ENCODE results near the gene ATP2C2. TPM values are rescaled to one million over a fixed set of nuclear protein-coding genes. Genes with fewer than 3 reads are reported as not detected.

Gene ATP2C2
- total RNA-seq, 1 donor from 2014 or later: not detected

GRCh38 chr16:84499638-84500037 is 131.3 kb downstream of the ATP2C2 start:
- TF ChIP-seq CTCF (IDR thresholded peaks at IDR 0.05): no peak
- H3K4me3 Mint-ChIP-seq: no peak overlapping the region
- peaks cover 37% of the 10 kb centered on the region for H3K36me3 Mint-ChIP-seq (ENCODE audit: low read depth)
- CTCF ChIA-PET: no interaction called here
- peaks cover under 1% of the 10 kb centered on the region for H3K9me3 Mint-ChIP-seq
- H3K4me1 Mint-ChIP-seq: peaks cover 15% of the 10 kb centered on the region
- DNase-seq (no peak), ATAC-seq (ENCODE audit: low read depth) (no peak)
- H3K27me3 Mint-ChIP-seq: no peaks in the 10 kb centered on the region
- POLR2A ChIA-PET: no interaction called here
- intact Hi-C loops (cut with micrococcal nuclease): loop anchor here (5.0 kb wide), 3 partner anchors 352 to 528 kb away; partner anchors contain the start of genes DNAAF1, HSDL1 and KIAA0513
- no peak overlapping the region for H3K27ac Mint-ChIP-seq

GRCh38 chr16:84500531-84500930 is 132.2 kb downstream of the ATP2C2 start:
- intact Hi-C loops (cut with micrococcal nuclease): loop anchor here (5.0 kb wide), 3 partner anchors 353 to 527 kb away; partner anchors contain the start of genes DNAAF1, HSDL1 and KIAA0513
- no peak for DNase-seq
- no peak overlapping the region for H3K4me3 Mint-ChIP-seq
- no peak for TF ChIP-seq CTCF (IDR thresholded peaks at IDR 0.05)
- peaks cover 24% of the 10 kb centered on the region for H3K4me1 Mint-ChIP-seq
- no peaks in the 10 kb centered on the region for H3K27me3 Mint-ChIP-seq
- ATAC-seq (ENCODE audit: low read depth): no peak
- CTCF ChIA-PET: no interaction called here
- POLR2A ChIA-PET: no interaction called here
- no peaks in the 10 kb centered on the region for H3K9me3 Mint-ChIP-seq
- no peak overlapping the region for H3K27ac Mint-ChIP-seq
- peaks cover 29% of the 10 kb centered on the region for H3K36me3 Mint-ChIP-seq (ENCODE audit: low read depth)

GRCh38 chr16:84501077-84501735 is 132.9 kb downstream of the ATP2C2 start:
- ATAC-seq (ENCODE audit: low read depth) (no peak), DNase-seq (no peak)
- Mint-ChIP-seq H3K27me3 (no peaks in the 10 kb centered on the region), H3K4me1 (peaks cover 31% of the 10 kb centered on the region), H3K4me3 (no peak overlapping the region), H3K9me3 (no peaks in the 10 kb centered on the region), H3K36me3 (ENCODE audit: low read depth) (peaks cover 22% of the 10 kb centered on the region), H3K27ac (no peak overlapping the region)
- POLR2A ChIA-PET: no interaction called here
- CTCF ChIA-PET: no interaction called here
- no peak for TF ChIP-seq CTCF (IDR thresholded peaks at IDR 0.05)
- intact Hi-C loops (cut with micrococcal nuclease): loop anchor here (5.0 kb wide), 3 partner anchors 354 to 526 kb away; partner anchors contain the start of genes DNAAF1, HSDL1 and KIAA0513

GRCh38 chr16:84502075-84502474 is 133.7 kb downstream of the ATP2C2 start:
- ATAC-seq (ENCODE audit: low read depth) (no peak), DNase-seq (no peak)
- no peaks in the 10 kb centered on the region for H3K9me3 Mint-ChIP-seq
- H3K27me3 Mint-ChIP-seq: no peaks in the 10 kb centered on the region
- TF ChIP-seq CTCF (IDR thresholded peaks at IDR 0.05): no peak
- H3K4me3 Mint-ChIP-seq: no peak overlapping the region
- ChIA-PET POLR2A (no interaction called here), CTCF (no interaction called here)
- peaks cover 15% of the 10 kb centered on the region for H3K36me3 Mint-ChIP-seq (ENCODE audit: low read depth)
- intact Hi-C loops (cut with micrococcal nuclease): loop anchor here (5.0 kb wide), 3 partner anchors 355 to 525 kb away; partner anchors contain the start of genes DNAAF1, HSDL1 and KIAA0513
- peaks cover 40% of the 10 kb centered on the region for H3K4me1 Mint-ChIP-seq
- H3K27ac Mint-ChIP-seq: no peak overlapping the region

GRCh38 chr16:84502581-84502980 is 134.2 kb downstream of the ATP2C2 start:
- no peak for ATAC-seq (ENCODE audit: low read depth)
- TF ChIP-seq CTCF (IDR thresholded peaks at IDR 0.05): no peak
- no peaks in the 10 kb centered on the region for H3K27me3 Mint-ChIP-seq
- ChIA-PET CTCF (no interaction called here), POLR2A (no interaction called here)
- DNase-seq: no peak
- no peak overlapping the region for H3K4me3 Mint-ChIP-seq
- H3K9me3 Mint-ChIP-seq: no peaks in the 10 kb centered on the region
- H3K27ac Mint-ChIP-seq: no peak overlapping the region
- peaks cover 45% of the 10 kb centered on the region for H3K4me1 Mint-ChIP-seq
- peaks cover 10% of the 10 kb centered on the region for H3K36me3 Mint-ChIP-seq (ENCODE audit: low read depth)
- intact Hi-C loops (cut with micrococcal nuclease): loop anchor here (5.0 kb wide), 3 partner anchors 355 to 525 kb away; partner anchors contain the start of genes DNAAF1, HSDL1 and KIAA0513

Measured in activated B cell treated with CpG ODN at 0.5 μM for 24 hours (primary cell).